ENCODE data around the gene SERPINI1.

Gene SERPINI1

GRCh38 chr3:167734498-167735232, 856 bp upstream of the SERPINI1 start, which contains the start of gene PDCD10:
TSS of gene PDCD10 (minus strand) at chr3:167734892. CDS start at chr3:167720157, 14,735 bp downstream.
- DNase-seq (ENCODE audit: low spot score): peak; percentile 98

GRCh38 chr3:167736264-167736787, 805 bp downstream of the SERPINI1 start:
- DNase-seq (ENCODE audit: low spot score): no peak

GRCh38 chr3:167736997-167737396, 1.5 kb downstream of the SERPINI1 start:
- no peak for DNase-seq (ENCODE audit: low spot score)

- DNase-seq (ENCODE audit: low spot score): no peak
Measured at GRCh38 chr3:167738037-167738436, 2.5 kb downstream of the SERPINI1 start.

GRCh38 chr3:167739190-167739810, 3.8 kb downstream of the SERPINI1 start:
- no peak for DNase-seq (ENCODE audit: low spot score)

GRCh38 chr3:167740961-167741587, 5.6 kb downstream of the SERPINI1 start:
- peak; percentile 21 for DNase-seq (ENCODE audit: low spot score)

- no peak for DNase-seq (ENCODE audit: low spot score)
Measured at GRCh38 chr3:167742338-167742737, 6.8 kb downstream of the SERPINI1 start.

- DNase-seq (ENCODE audit: low spot score): no peak
Measured at GRCh38 chr3:167743799-167744198, 8.3 kb downstream of the SERPINI1 start.

GRCh38 chr3:167749209-167749608, 13.7 kb downstream of the SERPINI1 start:
- no peak for DNase-seq (ENCODE audit: low spot score)

- DNase-seq (ENCODE audit: low spot score): no peak
Measured at GRCh38 chr3:167749728-167750127, 14.2 kb downstream of the SERPINI1 start.

GRCh38 chr3:167750272-167750971, 14.9 kb downstream of the SERPINI1 start:
- DNase-seq (ENCODE audit: low spot score): no peak

- no peak for DNase-seq (ENCODE audit: low spot score)
Measured at GRCh38 chr3:167754049-167754448, 18.5 kb downstream of the SERPINI1 start.

GRCh38 chr3:167761302-167761701, 25.8 kb downstream of the SERPINI1 start:
- DNase-seq (ENCODE audit: low spot score): no peak

GRCh38 chr3:167762296-167762695, 26.8 kb downstream of the SERPINI1 start:
- DNase-seq (ENCODE audit: low spot score): no peak

- no peak for DNase-seq (ENCODE audit: low spot score)
Measured at GRCh38 chr3:167772992-167773391, 37.5 kb downstream of the SERPINI1 start.

GRCh38 chr3:167773584-167773983, 38.1 kb downstream of the SERPINI1 start:
- no peak for DNase-seq (ENCODE audit: low spot score)

GRCh38 chr3:167776066-167776685, 40.7 kb downstream of the SERPINI1 start:
- no peak for DNase-seq (ENCODE audit: low spot score)

- no peak for DNase-seq (ENCODE audit: low spot score)
Measured at GRCh38 chr3:167777356-167777755, 41.8 kb downstream of the SERPINI1 start.

- DNase-seq (ENCODE audit: low spot score): no peak
Measured at GRCh38 chr3:167780214-167780883, 44.8 kb downstream of the SERPINI1 start.

- no peak for DNase-seq (ENCODE audit: low spot score)
Measured at GRCh38 chr3:167783781-167784180, 48.3 kb downstream of the SERPINI1 start.

GRCh38 chr3:167785790-167786189, 50.3 kb downstream of the SERPINI1 start:
- DNase-seq (ENCODE audit: low spot score): no peak

Data from CD4-positive, alpha-beta T cell treated with Interleukin-6 at 100 ng/mL for 8 hours (primary cell).